ENCODE data around the gene PCDH9.

DNA sequence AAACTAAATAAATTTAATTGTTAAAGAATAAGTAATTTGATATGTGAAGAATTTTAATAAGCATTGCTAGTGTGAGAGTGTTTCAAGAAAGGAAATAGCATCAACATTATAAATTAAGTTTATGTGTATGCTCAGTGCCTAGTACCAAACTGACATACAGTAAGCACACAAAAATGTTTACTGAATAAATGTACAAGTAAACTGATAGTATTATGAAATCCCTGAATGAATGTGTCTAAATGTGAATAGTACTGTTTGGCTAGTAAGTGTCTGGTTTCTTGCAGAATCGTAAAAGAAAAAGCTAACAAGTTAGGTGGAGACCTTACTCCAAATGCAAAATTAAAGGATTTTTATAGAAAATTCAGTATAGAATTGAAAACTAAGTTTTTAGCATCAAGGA lies 233.6 kb downstream of the PCDH9 start:
- TF ChIP-seq, protein P1, sequence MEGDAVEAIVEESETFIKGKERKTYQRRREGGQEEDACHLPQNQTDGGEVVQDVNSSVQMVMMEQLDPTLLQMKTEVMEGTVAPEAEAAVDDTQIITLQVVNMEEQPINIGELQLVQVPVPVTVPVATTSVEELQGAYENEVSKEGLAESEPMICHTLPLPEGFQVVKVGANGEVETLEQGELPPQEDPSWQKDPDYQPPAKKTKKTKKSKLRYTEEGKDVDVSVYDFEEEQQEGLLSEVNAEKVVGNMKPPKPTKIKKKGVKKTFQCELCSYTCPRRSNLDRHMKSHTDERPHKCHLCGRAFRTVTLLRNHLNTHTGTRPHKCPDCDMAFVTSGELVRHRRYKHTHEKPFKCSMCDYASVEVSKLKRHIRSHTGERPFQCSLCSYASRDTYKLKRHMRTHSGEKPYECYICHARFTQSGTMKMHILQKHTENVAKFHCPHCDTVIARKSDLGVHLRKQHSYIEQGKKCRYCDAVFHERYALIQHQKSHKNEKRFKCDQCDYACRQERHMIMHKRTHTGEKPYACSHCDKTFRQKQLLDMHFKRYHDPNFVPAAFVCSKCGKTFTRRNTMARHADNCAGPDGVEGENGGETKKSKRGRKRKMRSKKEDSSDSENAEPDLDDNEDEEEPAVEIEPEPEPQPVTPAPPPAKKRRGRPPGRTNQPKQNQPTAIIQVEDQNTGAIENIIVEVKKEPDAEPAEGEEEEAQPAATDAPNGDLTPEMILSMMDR (IDR thresholded peaks at IDR 0.05) = no peak
- no peak for TF ChIP-seq POLR2A (IDR thresholded peaks at IDR 0.05)

Measured in heart left ventricle (tissue), 13 donors.